Activated T-cell treated with anti-CD3 and anti-CD28 coated beads, Interleukin-2, amount 50 U/mL, for 48 hours (primary cell): Measurements from ENCODE around the gene TPSD1.
"Not testable (repeated sequence)": the region's sequence is repeated elsewhere in the genome, so short reads cannot be mapped to it uniquely, and the experiment has no call there.

ENCODE experiments used
- DNase-seq, 2 experiments: peaks; one replicate each; pipeline ENCODE4 v3.0.0-alpha.2; 2020

The TPSD1 gene

DNA sequence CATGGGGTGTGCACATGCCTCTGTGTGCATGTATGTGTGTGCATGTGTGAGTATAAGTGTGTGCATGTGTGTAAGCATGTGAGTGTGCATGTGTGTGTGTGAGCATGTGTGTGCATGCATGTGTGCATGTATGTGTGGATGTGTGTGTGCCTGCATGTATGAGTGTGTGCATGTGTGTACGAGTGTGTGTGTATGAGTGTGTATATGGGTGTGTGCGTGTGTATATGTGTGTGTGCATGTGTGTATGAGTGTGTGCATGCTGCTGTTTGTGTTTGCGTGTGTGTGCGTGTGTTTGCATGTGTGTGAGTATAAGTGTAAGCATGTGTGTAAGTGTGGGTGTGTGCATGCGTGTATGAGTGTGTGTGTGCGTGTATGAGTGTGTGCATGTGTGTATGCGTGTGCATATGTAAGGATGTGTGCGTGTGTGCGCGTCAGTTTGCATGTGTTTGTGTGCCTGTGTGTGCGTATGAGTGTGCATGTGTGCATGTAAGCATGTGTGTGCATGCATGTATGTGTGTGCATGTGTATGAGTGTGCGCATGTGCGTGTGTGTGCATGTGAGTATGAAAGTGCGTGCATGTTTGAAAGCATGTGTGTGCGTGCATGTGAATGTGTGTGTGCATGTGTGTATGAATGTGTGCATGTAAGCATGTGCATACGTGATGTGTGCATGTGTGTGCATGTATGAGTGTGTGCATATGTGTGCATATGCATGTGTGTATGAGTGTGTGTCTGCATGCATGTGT is 8.6 kb downstream of the TPSD1 start:
- no peak for DNase-seq

DNA sequence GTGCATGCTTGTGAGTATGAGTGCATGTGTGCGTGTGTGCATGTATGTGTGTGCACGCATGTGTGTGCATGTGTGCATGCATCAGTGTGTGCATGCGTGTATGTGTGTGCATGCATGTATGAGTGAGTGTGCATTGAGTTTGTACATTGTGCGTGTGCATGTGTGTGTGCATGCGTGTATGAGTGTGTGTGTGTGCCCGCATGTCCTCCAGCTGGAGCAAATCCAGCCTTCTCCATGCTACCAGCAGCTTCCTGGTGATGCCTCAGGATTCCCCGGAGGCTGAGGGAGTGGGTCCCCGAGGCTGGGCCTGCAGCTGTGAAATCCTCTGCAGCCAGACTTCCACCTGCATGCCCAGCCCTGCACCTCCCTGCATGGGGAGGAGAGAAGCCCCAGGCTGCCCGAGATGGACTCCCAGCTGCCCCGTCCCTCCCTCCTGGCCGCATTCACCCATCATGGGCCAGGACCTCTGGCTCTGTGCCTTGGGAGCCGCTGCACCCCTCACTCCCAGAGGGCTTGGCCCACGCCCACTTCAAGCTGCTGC is 9.3 kb downstream of the TPSD1 start:
- DNase-seq: no peak

DNA sequence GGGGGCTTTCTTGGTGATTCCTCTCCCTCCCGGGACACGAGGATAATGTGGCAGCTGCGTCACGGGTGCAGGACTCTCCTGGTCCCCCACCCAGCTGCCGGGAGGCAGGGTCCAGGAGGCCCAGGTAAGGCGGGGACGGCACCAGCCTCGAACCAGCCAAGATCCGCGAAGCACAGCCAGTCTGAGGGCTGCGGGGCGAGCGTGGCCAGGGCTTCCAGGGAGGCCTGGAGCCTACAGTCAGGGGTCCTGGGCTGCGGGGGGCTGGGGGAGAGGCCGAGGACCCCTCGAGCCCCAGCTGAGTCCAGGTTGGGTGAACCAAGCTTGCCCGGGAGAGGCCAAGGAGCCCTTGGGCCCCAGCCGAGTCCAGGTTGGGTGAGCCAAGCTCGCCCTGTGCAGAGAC is 10.0 kb downstream of the TPSD1 start:
- no peak for DNase-seq

DNA sequence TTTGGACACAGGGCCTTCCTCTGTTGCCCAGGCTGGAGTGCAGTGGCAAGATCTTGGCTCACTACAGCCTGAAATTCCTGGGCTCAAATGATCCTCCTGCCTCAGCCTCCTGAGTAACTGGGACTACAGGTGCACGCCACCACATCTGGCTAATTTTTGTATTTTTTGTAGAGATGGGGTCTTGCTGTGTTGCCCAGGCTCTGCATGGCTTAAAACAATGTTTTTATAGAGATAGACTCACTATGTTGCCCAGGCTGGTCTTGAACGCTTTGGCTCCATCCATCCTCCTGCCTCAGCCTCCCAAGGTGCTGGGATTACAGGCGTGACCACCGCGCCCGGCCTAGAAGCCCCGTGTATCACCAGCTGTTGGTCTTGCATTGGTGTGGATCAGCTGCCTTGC is 13.5 kb downstream of the TPSD1 start:
- DNase-seq: not testable (repeated sequence)

DNA sequence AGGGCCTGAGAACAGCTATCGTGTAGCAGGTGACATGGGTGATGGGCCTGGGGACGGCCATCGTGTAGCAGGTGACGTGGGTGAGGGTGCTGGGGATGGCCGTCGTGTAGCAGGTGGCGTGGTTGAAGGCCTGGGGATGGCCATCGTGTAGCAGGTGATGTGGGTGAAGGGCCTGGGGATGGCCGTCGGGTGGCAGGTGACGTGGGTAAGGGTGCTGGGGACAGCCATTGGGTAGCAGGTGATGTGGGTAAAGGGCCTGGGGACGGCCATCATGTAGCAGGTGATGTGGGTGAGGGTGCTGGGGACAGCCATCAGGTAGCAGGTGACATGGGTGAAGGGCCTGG is 15.5 kb downstream of the TPSD1 start:
- no peak for DNase-seq

DNA sequence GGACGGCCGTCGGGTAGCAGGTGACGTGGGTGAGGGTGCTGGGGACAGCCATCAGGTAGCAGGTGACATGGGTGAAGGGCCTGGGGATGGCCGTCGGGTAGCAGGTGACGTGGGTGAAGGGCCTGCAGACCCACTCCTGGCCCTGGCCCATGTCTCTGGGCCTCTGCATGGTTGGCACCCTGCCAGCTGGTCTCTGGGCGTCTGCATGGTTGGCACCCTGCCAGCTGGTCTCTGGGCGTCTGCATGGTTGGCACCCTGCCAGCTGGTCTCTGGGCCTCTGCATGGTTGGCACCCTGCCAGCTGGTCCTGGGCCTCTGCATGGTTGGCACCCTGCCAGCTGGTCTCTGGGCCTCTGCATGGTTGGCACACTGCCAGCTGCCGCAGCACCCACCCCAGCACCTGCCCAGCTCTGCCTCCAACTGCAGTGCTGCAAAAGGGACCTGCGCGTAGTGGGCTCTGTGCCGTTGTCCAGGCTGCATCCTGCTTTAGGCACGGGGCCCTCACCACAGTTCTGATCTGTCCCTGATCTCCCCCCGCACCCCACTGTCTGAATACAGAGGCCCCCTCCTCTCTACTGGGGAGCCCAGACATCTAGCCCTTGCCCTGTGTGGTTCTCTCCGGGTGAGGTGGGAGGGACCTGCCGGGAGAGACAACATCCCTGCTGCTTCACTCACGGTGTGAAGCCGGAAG is 16.0 kb downstream of the TPSD1 start:
- DNase-seq: peak in 1 of 2 experiments; percentile 30

DNA sequence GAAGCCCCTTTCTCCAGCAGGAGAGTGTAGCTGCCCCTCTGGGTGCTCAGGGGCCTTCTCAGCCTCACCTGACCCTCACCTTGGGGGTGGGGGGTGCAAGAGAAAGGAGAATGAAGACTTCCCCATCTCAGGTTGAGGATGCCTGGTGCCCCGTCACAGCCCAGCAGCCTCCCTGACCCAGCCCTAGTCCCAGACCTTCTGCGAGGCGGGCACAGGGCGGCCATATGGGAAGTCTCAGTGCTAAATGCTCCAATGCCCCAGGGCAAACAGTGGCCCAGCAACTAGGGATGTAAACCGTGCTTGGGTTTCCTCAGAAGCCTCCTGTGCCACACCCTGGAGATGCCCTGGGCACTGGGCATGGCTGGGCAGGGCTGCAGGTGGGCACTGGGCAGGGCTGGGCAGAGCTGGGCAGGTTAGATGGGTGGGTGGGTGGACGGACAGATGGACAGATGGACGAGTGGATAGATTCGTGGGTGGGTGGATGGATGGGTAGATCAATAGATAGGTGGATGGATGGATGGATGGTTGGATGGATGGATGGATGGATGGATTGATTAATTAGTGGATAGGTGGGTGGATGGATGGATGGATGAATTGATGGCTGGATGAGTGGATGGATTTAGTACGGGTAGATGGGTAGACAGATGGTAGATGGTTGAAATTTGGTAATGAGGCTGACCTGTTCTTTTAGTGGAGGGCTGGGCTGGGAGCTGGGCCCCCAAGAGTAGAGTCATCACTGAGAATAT is 16.8 kb downstream of the TPSD1 start:
- no peak for DNase-seq

DNA sequence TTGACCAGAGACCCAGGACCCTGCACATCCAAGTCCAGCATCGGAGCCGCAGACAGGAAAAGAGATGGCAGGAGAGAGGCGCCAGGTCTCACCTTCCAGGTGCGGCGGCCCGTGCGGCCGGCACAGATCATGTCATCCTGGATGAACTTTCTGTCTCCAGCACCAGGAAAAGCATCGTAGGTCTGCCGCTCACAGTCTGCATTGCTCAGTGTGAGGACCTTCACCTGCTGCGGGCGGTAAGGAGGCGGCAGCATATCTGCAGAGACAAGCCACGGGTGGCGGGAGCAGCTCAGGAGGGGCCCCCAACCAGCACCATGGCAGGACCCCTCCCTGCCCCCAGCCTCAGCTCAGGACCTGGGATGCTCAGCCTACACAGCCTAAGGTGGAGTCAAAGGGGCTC is 17.9 kb downstream of the TPSD1 start:
- no peak for DNase-seq

DNA sequence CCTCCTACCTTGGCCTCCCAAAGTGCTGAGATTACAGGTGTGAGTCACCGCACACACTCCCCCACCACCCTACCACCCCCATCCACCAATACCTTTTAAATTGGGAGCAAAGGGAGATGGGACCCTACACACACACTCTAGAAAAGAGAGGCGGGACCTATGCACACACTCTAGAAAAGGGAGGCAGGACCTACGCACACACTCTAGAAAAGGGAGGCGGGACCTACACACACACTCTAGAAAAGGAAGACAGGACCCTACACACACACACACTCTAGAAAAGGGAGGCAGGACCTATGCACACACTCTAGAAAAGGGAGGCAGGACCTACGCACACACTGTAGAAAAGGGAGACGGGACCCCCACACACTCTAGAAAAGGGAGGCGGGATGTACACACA is 18.9 kb downstream of the TPSD1 start:
- DNase-seq: no peak

DNA sequence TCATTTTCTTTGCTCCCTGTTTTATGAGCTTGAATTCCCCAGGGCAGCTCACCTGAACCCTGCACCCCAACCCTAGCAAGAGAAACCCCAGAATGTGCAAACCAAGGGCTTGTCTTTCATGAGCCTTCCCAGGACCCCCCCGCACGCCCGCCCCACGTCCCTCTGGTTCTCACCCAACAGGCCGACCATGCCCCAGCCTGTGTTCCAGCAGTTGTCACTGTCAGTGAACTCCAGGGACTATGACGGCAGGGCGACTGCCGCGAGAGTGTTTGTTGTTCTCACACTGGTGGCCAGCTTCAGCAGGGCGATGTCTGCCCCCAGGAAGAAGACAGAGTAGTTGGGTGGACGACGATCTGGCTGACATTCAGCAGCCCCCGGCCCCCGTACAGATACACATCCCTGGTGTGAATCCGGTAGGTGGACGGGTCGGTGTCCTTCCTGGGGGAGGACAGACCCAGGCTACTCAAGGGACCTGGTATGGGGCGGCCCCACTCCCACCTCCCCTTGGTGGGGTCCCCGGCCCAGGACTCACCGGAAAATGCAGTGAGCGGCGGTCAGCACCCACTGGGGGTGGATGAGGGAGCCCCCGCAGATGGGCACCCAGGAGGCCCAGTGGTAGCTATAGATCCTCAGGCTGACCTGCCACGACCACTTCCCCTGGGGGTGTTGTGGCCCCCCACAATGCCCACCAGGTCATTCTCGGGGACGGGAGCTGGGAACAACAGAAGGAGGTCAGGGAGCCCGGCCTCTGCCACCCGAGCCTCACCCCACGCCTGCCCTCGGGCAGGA is 20.1 kb downstream of the TPSD1 start:
- no peak for DNase-seq

DNA sequence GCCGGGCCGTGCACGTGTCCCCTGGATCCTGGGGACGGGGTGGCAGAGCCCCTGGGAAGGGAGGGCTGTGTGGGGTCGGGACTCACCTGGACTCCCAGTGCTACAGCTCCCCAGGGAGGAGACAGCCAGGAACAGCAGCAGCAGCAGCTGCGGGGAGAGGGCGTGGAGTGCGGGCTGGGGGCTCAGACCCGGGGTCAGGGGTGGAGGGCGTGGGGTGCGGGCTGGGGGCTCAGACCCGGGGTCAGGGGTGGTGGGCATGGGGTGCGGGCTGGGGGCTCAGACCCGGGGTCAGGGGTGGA is 20.7 kb downstream of the TPSD1 start:
- DNase-seq: no peak

DNA sequence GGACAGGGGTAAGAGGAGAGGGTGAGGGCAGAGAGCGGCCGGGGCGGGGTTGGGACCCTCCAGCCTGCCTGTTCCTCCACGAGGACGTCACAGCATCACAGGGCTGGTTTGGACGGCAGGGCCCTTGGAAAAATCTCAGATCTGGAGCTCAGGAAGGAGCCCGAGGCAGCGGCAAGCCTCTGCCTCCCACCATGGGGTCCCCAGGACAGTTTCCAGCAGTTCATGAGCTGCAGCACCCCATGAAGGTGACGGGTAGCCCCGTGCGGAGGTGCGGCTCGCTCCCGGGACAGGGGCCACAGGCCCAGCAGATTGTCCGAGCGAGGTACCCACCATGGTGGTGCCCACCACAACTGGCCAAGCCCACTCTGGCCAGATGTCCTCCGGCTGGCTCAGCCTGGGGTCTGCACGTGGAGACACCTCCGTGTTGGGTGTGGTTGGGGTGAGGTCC is 21.3 kb downstream of the TPSD1 start:
- no peak for DNase-seq

DNA sequence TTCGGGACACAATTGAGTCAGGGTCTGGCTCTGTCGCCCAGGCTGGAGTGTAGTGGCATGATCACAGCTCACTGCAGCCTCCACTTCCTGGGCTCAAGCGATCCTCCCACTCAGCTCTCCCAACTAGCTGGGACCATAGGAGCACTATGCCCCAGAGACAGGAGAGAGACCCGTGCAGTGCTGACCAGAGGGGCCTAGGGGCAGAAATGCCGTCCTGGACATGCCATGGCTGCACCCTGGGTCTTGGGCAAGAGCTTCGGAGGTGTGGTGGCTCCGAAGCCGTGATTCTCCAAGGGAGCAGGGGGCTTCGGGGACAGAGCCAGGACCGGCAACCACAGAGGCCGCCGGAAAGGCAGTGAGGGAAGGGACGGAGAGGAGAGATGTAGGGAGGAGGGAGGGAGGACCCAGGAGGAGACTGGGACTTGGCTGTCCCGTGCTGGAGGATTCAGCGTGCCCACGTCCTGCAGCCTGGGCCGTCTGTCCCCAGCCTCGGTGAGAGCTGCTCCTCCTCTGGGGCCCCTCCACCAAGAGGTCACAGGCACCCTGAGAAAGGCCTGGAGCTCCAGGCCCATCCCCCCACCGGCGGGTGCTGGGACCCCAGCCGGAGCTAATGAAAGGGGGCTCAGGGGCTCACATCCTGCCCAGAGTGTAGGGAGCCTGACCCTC is 21.9 kb downstream of the TPSD1 start:
- DNase-seq: no peak

DNA sequence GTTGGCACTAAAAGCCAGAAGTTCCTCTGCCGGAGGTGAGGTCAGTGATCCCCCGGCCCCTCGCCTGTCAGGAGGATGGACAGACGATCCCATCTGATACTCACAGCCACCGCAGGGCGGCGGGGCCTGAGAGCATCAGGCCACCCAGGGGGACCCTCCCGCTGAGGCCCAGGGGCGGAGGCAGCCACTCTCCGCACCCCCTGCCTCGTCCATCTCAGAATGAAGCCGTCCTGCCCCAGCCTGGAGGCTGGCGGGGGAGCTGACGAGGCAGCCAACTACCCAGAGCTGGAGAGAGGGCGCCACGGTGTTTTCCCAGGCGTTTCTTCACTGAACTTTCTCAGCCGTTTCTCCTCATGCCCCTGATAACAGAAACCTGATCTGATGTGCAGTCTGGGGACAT is 22.6 kb downstream of the TPSD1 start:
- DNase-seq: no peak

DNA sequence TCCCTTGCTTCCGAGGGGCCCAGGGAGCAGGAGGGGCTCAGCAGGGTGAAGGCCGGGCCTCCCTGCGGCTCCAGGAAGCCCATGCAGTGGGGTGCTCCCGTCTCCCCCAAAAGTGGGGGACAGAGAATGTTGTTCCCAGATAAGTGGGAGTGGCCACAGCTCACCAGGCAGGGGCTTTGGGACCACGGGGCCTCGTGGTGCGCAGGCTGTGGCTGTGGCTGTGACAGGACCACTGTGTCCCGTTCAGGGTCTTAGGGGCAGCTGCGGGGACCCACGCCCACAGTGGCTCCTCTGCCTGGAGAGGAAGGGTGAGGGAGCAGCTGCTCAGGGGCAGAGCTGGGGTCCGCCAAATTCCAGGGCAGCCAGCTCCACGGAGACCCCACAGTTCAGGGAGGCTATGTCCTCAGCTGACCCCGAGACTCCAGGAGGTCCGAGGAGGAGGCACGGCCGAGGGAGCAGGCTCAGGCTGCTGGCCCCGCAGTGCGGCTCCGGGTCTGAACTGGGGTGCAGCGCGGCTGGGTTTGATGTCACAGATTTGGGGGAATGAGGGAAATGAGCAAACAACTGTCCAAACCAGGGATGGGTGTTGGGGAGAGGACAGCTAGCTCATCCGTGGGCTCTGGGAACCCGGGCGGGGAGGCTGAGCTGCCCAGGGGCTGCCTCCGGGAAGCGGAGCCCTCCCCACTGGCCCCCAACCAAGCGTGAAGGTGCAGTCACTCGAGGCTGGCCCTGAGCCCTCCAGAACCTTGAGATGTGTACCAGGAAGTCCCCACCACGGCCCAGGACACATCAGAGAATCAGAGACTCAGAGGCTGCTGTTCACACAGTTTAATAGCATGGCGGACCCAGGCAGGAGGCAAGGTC is 23.4 kb downstream of the TPSD1 start:
- DNase-seq: no peak

DNA sequence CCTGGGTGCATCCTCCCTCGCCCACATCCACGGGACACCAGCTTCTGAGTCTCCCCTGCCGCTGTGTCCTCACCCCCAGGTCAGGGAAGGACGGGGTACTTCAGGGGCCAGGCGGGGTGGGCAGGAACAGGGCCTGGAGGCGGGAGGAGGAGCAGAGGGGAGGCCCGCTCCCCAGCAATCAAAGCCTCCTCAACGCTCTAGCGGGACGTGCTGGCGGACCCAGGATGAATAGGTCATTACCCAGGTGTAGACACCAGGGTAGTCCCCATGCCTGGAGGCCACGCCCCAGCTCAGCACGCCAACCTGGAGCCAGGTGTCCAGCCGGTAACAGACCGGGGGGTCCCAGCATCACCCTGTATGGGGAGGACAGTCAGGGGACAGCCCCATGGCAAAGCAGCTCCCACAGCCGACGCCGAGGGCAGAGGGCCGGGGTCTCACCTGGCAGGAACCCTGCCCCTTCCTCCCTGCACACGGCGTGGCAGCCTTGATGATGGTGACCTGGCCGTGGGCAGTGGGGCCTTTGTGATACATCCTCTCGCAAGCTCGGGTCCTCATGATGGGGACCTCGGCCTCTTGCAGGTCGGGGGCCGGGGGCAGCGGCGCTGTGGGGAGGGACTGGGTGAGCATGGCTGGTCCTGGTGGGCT is 24.2 kb downstream of the TPSD1 start:
- DNase-seq: no peak

DNA sequence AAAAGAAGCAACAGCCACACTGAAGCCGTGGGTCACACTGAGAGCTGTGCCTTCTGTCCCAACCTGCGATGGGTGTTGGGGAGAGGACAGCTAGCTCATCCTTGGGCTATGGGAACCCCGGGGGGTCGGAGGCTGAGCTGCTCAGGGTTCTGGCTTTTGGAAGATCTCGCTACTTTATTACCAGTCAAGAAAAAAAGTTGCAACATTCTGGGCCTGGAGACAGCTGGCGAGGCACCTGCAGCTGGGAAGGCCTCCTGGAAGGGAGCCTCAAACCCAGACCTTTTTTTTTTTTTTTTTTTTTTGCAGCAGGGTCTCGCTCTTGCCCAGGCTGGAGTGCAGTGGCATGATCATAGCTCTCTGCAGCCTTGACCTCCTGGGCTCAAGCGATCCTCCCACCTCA is 24.9 kb downstream of the TPSD1 start:
- no peak for DNase-seq

DNA sequence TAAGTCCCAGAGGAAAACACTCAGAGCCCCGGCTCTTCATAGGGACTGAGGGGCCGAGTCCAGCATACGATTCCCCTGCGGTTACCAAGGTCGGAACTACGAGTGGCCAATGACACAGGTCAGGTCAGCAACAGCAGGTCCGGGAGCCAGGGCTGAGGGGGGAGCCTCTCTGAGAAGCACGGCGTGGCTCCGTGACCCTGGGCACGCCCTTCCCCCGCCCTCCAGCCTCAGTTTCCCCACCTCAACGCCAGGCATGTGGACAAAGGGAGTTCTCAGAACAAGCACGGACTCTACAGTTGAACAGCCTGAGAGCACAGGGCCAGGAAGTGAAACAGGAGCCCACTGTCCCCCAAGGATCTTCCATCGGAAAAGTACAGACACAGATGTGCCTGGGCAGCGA is 25.6 kb downstream of the TPSD1 start:
- no peak for DNase-seq

DNA sequence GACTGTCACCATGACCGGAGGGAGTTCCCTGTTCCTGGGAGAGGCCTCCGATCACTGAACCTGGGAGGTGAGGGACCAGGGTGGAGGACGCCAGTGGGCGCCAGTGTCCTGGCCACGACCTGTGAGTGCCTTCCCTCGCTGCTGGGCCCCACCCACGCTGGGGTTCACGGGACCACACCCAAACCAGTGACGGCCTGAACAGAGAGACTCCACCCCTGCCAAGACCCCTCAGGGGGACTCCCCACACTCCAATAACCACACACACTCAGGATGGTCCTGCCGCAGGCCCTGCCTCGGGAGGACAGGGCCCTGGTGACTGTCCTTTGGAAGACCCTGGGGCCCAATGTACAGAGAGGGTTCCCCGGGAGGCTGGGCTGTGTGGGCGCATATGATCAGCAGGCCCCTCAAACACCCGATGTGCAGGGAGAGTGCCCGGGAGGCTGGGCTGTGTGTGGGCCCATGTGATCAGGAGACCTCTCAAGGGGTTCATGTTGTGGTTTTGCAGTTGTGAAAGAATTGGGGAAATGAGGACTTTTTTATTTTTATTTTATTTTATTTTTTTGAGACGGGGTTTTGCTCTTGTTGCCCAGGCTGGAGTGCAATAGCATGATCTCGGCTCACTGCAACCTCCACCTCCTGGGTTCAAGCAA is 26.6 kb downstream of the TPSD1 start:
- DNase-seq: no peak

DNA sequence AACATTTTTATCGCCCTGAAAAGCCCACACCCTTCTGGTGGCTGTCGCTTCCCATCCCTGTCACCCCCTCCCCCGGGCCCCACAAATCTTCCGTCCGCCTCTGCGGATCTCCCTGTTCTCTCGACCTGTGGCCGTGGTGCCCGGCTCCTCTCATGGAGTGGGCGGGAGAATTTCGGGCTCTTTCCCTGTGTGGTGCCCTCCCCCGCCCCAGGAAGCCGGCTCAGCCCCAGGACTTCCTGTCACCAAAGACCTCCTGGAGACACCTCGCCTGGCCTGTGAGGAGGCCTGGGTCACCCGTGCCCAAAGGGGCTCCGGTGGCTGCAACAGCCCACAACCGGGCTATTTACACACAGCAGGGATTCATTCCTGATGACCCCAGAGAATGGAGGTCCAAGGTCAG is 27.4 kb downstream of the TPSD1 start:
- DNase-seq: no peak
